IMR-90 (cell line): ENCODE data around the gene ZNRF4. TPM values are rescaled to one million over a fixed set of nuclear protein-coding genes. Genes with fewer than 3 reads are reported as not detected.

ENCODE experiments used
- ATAC-seq: fragments of 200-7000 bp; cut with Tn5 transposase; 2 replicates; pipeline ENCODE4 v1.9.1; 2020; ENCODE audit warnings: low read depth, mild to moderate bottlenecking, moderate library complexity
- BruUV-seq: library from RNA; stranded (reverse); fragments of 400-500 nt; replicated peaks from 2 replicates; lab custom pipeline; 2021; lab: Mats Ljungman, UMichigan
- CTCF ChIA-PET: fragments of 300-600 bp; formaldehyde crosslinking; extraction: SDS; loops from one replicate; lab custom pipeline; 2021; ENCODE audit warnings: antibody characterized with exemption; lab: Yijun Ruan, JAX
- POLR2A ChIA-PET: fragments of 300-600 bp; sonication (Branson Sonifier 250); formaldehyde crosslinking; loops from one replicate; lab custom pipeline; 2022; ENCODE audit warnings: antibody characterized with exemption; ENCODE audit not compliant: unreplicated experiment; lab: Charles Lee
- DNase-seq: peaks from one replicate; pipeline ENCODE4 v3.0.0; 2013
- H2AFZ ChIP-seq: replicated peaks from 2 replicates; pipeline ENCODE3; 2013; ENCODE audit warnings: low read length, mild to moderate bottlenecking; ENCODE audit not compliant: poor library complexity
- H2AK5ac ChIP-seq: 2 replicates; pipeline ENCODE4 v1.6.1; 2013; ENCODE audit warnings: low read depth, low read length, inconsistent platforms
- H2AK9ac ChIP-seq: replicated peaks from 2 replicates; pipeline ENCODE3; 2013; ENCODE audit warnings: mild to moderate bottlenecking, low read depth, low read length, moderate library complexity; ENCODE audit not compliant: poor library complexity
- H2BK120ac ChIP-seq: 2 replicates; pipeline ENCODE4 v1.6.1; 2013; ENCODE audit warnings: low read depth, low read length, inconsistent platforms
- H2BK15ac ChIP-seq: 3 replicates; pipeline ENCODE4 v1.6.1; 2013; ENCODE audit warnings: low read depth, low read length, inconsistent platforms
- H2BK20ac ChIP-seq: 2 replicates; pipeline ENCODE4 v1.6.1; 2013; ENCODE audit warnings: low read depth, mild to moderate bottlenecking, inconsistent platforms, low read length, moderate library complexity
- H2BK5ac ChIP-seq: 2 replicates; pipeline ENCODE4 v1.6.1; 2013; ENCODE audit warnings: mild to moderate bottlenecking, low read depth, low read length, inconsistent platforms; ENCODE audit not compliant: poor library complexity, severe bottlenecking
- H3K14ac ChIP-seq: replicated peaks from 2 replicates; pipeline ENCODE4 v1.6.1; 2013; ENCODE audit warnings: low read depth, low read length, inconsistent platforms
- H3K18ac ChIP-seq: 2 replicates; pipeline ENCODE4 v1.6.1; 2013; ENCODE audit warnings: low read depth, low read length, control low read depth
- H3K23ac ChIP-seq: 2 replicates; pipeline ENCODE4 v1.6.1; 2013; ENCODE audit warnings: low read depth, low read length, inconsistent platforms
- H3K27ac ChIP-seq: 2 replicates; pipeline ENCODE4 v1.5.1; 2013; ENCODE audit warnings: mild to moderate bottlenecking, control low read depth, low read length; ENCODE audit not compliant: insufficient read depth
- H3K27me3 ChIP-seq: 2 replicates; pipeline ENCODE4 v1.6.1; 2013; ENCODE audit warnings: low read length; ENCODE audit not compliant: control insufficient read depth, insufficient read depth
- H3K36me3 ChIP-seq: 2 replicates; pipeline ENCODE4 v1.6.1; 2013; ENCODE audit warnings: low read length, mixed read lengths; ENCODE audit not compliant: control insufficient read depth, insufficient read depth
- H3K4ac ChIP-seq: 2 replicates; pipeline ENCODE4 v1.6.1; 2013; ENCODE audit warnings: low read depth, low read length, inconsistent platforms
- H3K4me1 ChIP-seq: 2 replicates; pipeline ENCODE4 v1.6.1; 2013; ENCODE audit warnings: low read length, mixed read lengths; ENCODE audit not compliant: control insufficient read depth, insufficient read depth
- H3K4me2 ChIP-seq: 2 replicates; pipeline ENCODE4 v1.6.1; 2013; ENCODE audit warnings: low read depth, mild to moderate bottlenecking, control low read depth, low read length, moderate library complexity
- H3K4me3 ChIP-seq: 2 replicates; pipeline ENCODE4 v1.5.1; 2013; ENCODE audit warnings: low read depth, mild to moderate bottlenecking, control low read depth, low read length, moderate library complexity; ENCODE audit not compliant: insufficient read depth
- H3K56ac ChIP-seq: 2 replicates; pipeline ENCODE4 v1.6.1; 2013; ENCODE audit warnings: low read length, inconsistent platforms; ENCODE audit not compliant: insufficient read depth; ENCODE audit errors: extremely low read depth
- H3K79me1 ChIP-seq, 2 experiments: 2 replicates each; pipeline ENCODE4 v1.6.1; 2013; ENCODE audit warnings: low read length in 2 of 2, inconsistent platforms in 1 of 2, low read depth in 1 of 2
- H3K9ac ChIP-seq: 2 replicates; pipeline ENCODE4 v1.6.1; 2013; ENCODE audit warnings: low read depth, low read length, control low read depth
- H3K9me1 ChIP-seq: 2 replicates; pipeline ENCODE4 v1.6.1; 2013; ENCODE audit warnings: low read length, inconsistent platforms; ENCODE audit not compliant: insufficient read depth
- H3K9me3 ChIP-seq: 2 replicates; pipeline ENCODE4 v1.6.1; 2013; ENCODE audit warnings: low read length; ENCODE audit not compliant: control insufficient read depth, insufficient read depth
- H4K20me1 ChIP-seq: 2 replicates; pipeline ENCODE4 v1.6.1; 2013; ENCODE audit warnings: low read length, inconsistent platforms; ENCODE audit not compliant: insufficient read depth
- H4K5ac ChIP-seq: 2 replicates; pipeline ENCODE4 v1.6.1; 2013; ENCODE audit warnings: mild to moderate bottlenecking, low read depth, low read length, control low read depth
- H4K8ac ChIP-seq, 2 experiments: 2 replicates each; pipeline ENCODE4 v1.6.1; 2013; ENCODE audit warnings: low read depth in 2 of 2, low read length in 2 of 2, control low read depth in 1 of 2, inconsistent platforms in 1 of 2
- H4K91ac ChIP-seq: 2 replicates; pipeline ENCODE4 v1.6.1; 2013; ENCODE audit warnings: low read depth, low read length, inconsistent platforms; ENCODE audit not compliant: insufficient read depth
- CEBPB ChIP-seq: IDR thresholded peaks from 2 replicates; pipeline ENCODE4 v1.6.1; 2012; ENCODE audit warnings: low read depth, low read length, improper control_type of control experiment
- CTCF ChIP-seq: conservative IDR thresholded peaks from 2 replicates; pipeline ENCODE4 v1.5.1; 2012; ENCODE audit warnings: mild to moderate bottlenecking, low read depth, low read length, improper control_type of control experiment
- ELK1 ChIP-seq: fragments of 150-350 bp; IDR thresholded peaks from 2 replicates; pipeline ENCODE4 v1.6.1; 2016; ENCODE audit warnings: low read depth, mild to moderate bottlenecking, low read length, moderate library complexity, borderline replicate concordance
- MXI1 ChIP-seq: IDR thresholded peaks from 2 replicates; pipeline ENCODE4 v1.6.1; 2012; ENCODE audit warnings: low read depth, mild to moderate bottlenecking, low read length, moderate library complexity, borderline replicate concordance
- NFE2L2 ChIP-seq: fragments of 150-350 bp; IDR thresholded peaks from 2 replicates; pipeline ENCODE4 v1.6.1; 2016; ENCODE audit warnings: low read depth, mild to moderate bottlenecking, low read length
- POLR2A ChIP-seq: IDR thresholded peaks from 2 replicates; pipeline ENCODE4 v1.6.1; 2012; ENCODE audit warnings: mild to moderate bottlenecking, low read depth, low read length
- RFX5 ChIP-seq: IDR thresholded peaks from 2 replicates; pipeline ENCODE4 v1.8.0; 2012; ENCODE audit warnings: low read depth, mild to moderate bottlenecking, low read length, moderate library complexity
- USF2 ChIP-seq: fragments of 150-350 bp; IDR thresholded peaks from 2 replicates; pipeline ENCODE4 v1.6.1; 2017; ENCODE audit warnings: mild to moderate bottlenecking, antibody characterized with exemption, low read length, low read depth
- WGBS, 2 experiments: methylation state at CpG; one replicate each; pipeline versions ENCODE4 v1.1.5 to v1.1.7; 2013; ENCODE audit warnings: missing lambda C conversion rate in 2 of 2; ENCODE audit not compliant: insufficient read length in 1 of 2; ENCODE audit errors: extremely low coverage in 2 of 2; 5-methylcytosine and 5-hydroxymethylcytosine counted together
- dilution Hi-C: fragments of 300-500 bp; cut with HindIII; formaldehyde crosslinking; loops from one replicate; pipeline ENCODE4 v1.14.3; 2018; ENCODE audit warnings: low sequenced_read_pairs; ENCODE audit not compliant: unreplicated experiment
- in situ Hi-C: fragments of 300-500 bp; cut with MboI; formaldehyde crosslinking; loops from 3 replicates; pipeline ENCODE4 v1.14.3; 2019; ENCODE audit warnings: low sequenced_read_pairs, inconsistent platforms, mixed read lengths
- intact Hi-C: fragments of 100-400 bp; cut with micrococcal nuclease; formaldehyde crosslinking; loops from 2 replicates; pipeline ENCODE4 v1.10.0; 2022
- polyA plus RNA-seq, 3 experiments: library from polyadenylated mRNA; depleted of rRNA; stranded (reverse); fragments of >200 nt; gene quantifications; 2 replicates each; pipeline ENCODE4 v1.2.3, GENCODE V29; 2012; ENCODE audit warnings: low replicate concordance in 1 of 3
- total RNA-seq: library from RNA; depleted of rRNA; stranded (reverse); fragments of >200 nt; gene quantifications from 2 replicates; pipeline ENCODE4 v1.2.3, GENCODE V29; 2012

ZNRF4 gene
- total and polyA plus RNA-seq, 2 of the 4 experiments (the other 2 are of a cell fraction) = not detected

- Histone ChIP-seq H3K56ac (no peak overlapping the region), H3K14ac (no peak overlapping the region), H3K36me3 (no peaks in the 10 kb centered on the region), H2BK20ac (no peak overlapping the region), H2AK9ac (no peak overlapping the region), H3K4ac (no peak overlapping the region), H2BK15ac (no peak overlapping the region), H4K91ac (no peak overlapping the region), H3K23ac (no peak overlapping the region), H3K18ac (no peak overlapping the region), H4K5ac (no peak overlapping the region), H3K9ac (no peak overlapping the region), H3K4me1 (no peaks in the 10 kb centered on the region), H4K20me1 (no peaks in the 10 kb centered on the region), H3K4me3 (no peak overlapping the region), H3K9me3 (peaks cover 5% of the 10 kb centered on the region; the same call in 1 of the 2 replicates), H2BK5ac (no peak overlapping the region), H4K8ac (no peak overlapping the region), H3K9me1 (no peaks in the 10 kb centered on the region), H3K79me1 (no peaks in the 10 kb centered on the region), H2AK5ac (no peak overlapping the region), H3K27ac (no peak overlapping the region), H2AFZ (no peak overlapping the region), H3K27me3 (no peaks in the 10 kb centered on the region; the same call in 1 of the 2 replicates), H2BK120ac (no peak overlapping the region), H3K4me2 (no peak overlapping the region)
- intact Hi-C loops (no loop called here), in situ Hi-C loops (no loop called here), dilution Hi-C loops (no loop called here)
- ATAC-seq (no peak), DNase-seq (no peak)
- ChIA-PET POLR2A (no interaction called here), CTCF (no interaction called here)
- 82% methylated on average over 28 of the region's 35 CpGs; no CpG with 5 or more reads in 1 of the 2 experiments for WGBS, 2 experiments
- no peak for TF ChIP-seq CTCF
- TF ChIP-seq CEBPB = no peak
- no peak for TF ChIP-seq MXI1
- no peak for TF ChIP-seq NFE2L2
- no peak for TF ChIP-seq ELK1
- TF ChIP-seq USF2 = no peak
- no peak for TF ChIP-seq POLR2A
- no peak for TF ChIP-seq RFX5
- BruUV-seq = no TSS peak
These were observed 1.1 kb downstream of the ZNRF4 start for GRCh38 chr19:5456130-5456840.
